Measurements from ENCODE around the gene COMMD8. TPM values are rescaled to one million over a fixed set of nuclear protein-coding genes. Genes with fewer than 3 reads are reported as not detected.
A peak's percentile ranks its signal among the peaks of the same experiment; 100 is the strongest.

COMMD8 gene
- total RNA-seq, 8 experiments from 2014 or later: 11.3 to 19.7 (median 16.3) TPM

GRCh38 chr4:47466056-47466785 lies 2.7 kb upstream of the COMMD8 start:
- 0 to 50% (median 29%) methylated on average over 1 to 2 of the region's 2 CpGs; no CpG with 5 or more reads in 3 of the 10 experiments for WGBS, 10 experiments
- peaks cover 0 to 15% of the 10 kb centered on the region in 2 donors for H3K4me1 ChIP-seq (replicated peaks in 1 of 2)
- H3K4me3 ChIP-seq: no peak overlapping the region
- ATAC-seq (replicated peaks in 6 of 8): peak in 1 of 8 experiments; percentile 7
- in situ Hi-C loops (cut with MboI; ENCODE audit: low pct_unique_long_range_greater_than_20kb in 2 of 9, low sequenced_read_pairs in 9 of 9, unreplicated experiment in 9 of 9): no loop called here
- H3K27ac ChIP-seq: no peak overlapping the region

GRCh38 chr4:47465004-47465403 lies 1.5 kb upstream of the COMMD8 start:
- Histone ChIP-seq H3K4me3 (no peak overlapping the region), H3K4me1 (replicated peaks in 1 of 2) (peaks cover 0 to 14% of the 10 kb centered on the region in 2 donors), H3K27ac (no peak overlapping the region)
- in situ Hi-C loops (cut with MboI; ENCODE audit: low pct_unique_long_range_greater_than_20kb in 2 of 9, low sequenced_read_pairs in 9 of 9, unreplicated experiment in 9 of 9): no loop called here
- 58 to 100% (median 83%) methylated on average over 1 to 2 of the region's 2 CpGs; no CpG with 5 or more reads in 2 of the 10 experiments for WGBS, 10 experiments
- no peak for ATAC-seq (replicated peaks in 6 of 8)

GRCh38 chr4:47462799-47463234 lies 685 bp downstream of the COMMD8 start:
- Histone ChIP-seq H3K27ac (peak overlapping the region; percentile 71 to 79), H3K4me3 (peak overlapping the region; percentile 64 to 97 (median 79)), H3K4me1 (replicated peaks in 1 of 2) (peaks cover 0 to 14% of the 10 kb centered on the region in 2 donors)
- peak in 3 of 8 experiments; percentile 1 to 3 (median 1) for ATAC-seq (replicated peaks in 6 of 8)
- WGBS, 10 experiments: 0 to 37% (median 8%) methylated on average over 2 to 6 of the region's 6 CpGs; no CpG with 5 or more reads in 3 of the 10 experiments
- in situ Hi-C loops (cut with MboI; ENCODE audit: low pct_unique_long_range_greater_than_20kb in 2 of 9, low sequenced_read_pairs in 9 of 9, unreplicated experiment in 9 of 9): no loop called here

GRCh38 chr4:47451657-47452056 lies 11.8 kb downstream of the COMMD8 start:
- ATAC-seq (replicated peaks in 6 of 8): peak in 1 of 8 experiments; percentile 62
- Histone ChIP-seq H3K4me1 (replicated peaks in 1 of 2) (no peaks in the 10 kb centered on the region), H3K4me3 (no peak overlapping the region), H3K27ac (no peak overlapping the region)
- in situ Hi-C loops (cut with MboI; ENCODE audit: low pct_unique_long_range_greater_than_20kb in 2 of 9, low sequenced_read_pairs in 9 of 9, unreplicated experiment in 9 of 9): no loop called here
- 20 to 100% (median 85%) methylated on average over 1 to 4 of the region's 4 CpGs; no CpG with 5 or more reads in 3 of the 10 experiments for WGBS, 10 experiments

GRCh38 chr4:47444031-47444430 lies 19.5 kb downstream of the COMMD8 start:
- H3K27ac ChIP-seq: no peak overlapping the region
- WGBS, 10 experiments: 73 to 100% (median 92%) methylated on average over 2 of the region's 2 CpGs; no CpG with 5 or more reads in 1 of the 10 experiments
- no peak for ATAC-seq (replicated peaks in 6 of 8)
- in situ Hi-C loops (cut with MboI; ENCODE audit: low pct_unique_long_range_greater_than_20kb in 2 of 9, low sequenced_read_pairs in 9 of 9, unreplicated experiment in 9 of 9): no loop called here
- H3K4me1 ChIP-seq (replicated peaks in 1 of 2): no peaks in the 10 kb centered on the region
- no peak overlapping the region for H3K4me3 ChIP-seq

GRCh38 chr4:47442980-47443379 lies 20.5 kb downstream of the COMMD8 start:
- no peak for ATAC-seq (replicated peaks in 6 of 8)
- in situ Hi-C loops (cut with MboI; ENCODE audit: low pct_unique_long_range_greater_than_20kb in 2 of 9, low sequenced_read_pairs in 9 of 9, unreplicated experiment in 9 of 9): no loop called here
- Histone ChIP-seq H3K4me1 (replicated peaks in 1 of 2) (no peaks in the 10 kb centered on the region), H3K4me3 (no peak overlapping the region), H3K27ac (no peak overlapping the region)
- 39 to 96% (median 83%) methylated on average over 1 to 5 of the region's 5 CpGs; no CpG with 5 or more reads in 2 of the 10 experiments for WGBS, 10 experiments

- Histone ChIP-seq H3K4me1 (replicated peaks in 1 of 2) (no peaks in the 10 kb centered on the region), H3K27ac (no peak overlapping the region), H3K4me3 (no peak overlapping the region)
- in situ Hi-C loops (cut with MboI; ENCODE audit: low pct_unique_long_range_greater_than_20kb in 2 of 9, low sequenced_read_pairs in 9 of 9, unreplicated experiment in 9 of 9): no loop called here
- no peak for ATAC-seq (replicated peaks in 6 of 8)
Measured at GRCh38 chr4:47434931-47435330, 28.6 kb downstream of the COMMD8 start.

- in situ Hi-C loops (cut with MboI; ENCODE audit: low pct_unique_long_range_greater_than_20kb in 2 of 9, low sequenced_read_pairs in 9 of 9, unreplicated experiment in 9 of 9): no loop called here
- Histone ChIP-seq H3K4me3 (no peak overlapping the region), H3K27ac (no peak overlapping the region), H3K4me1 (replicated peaks in 1 of 2) (peaks cover 0 to 6% of the 10 kb centered on the region in 2 donors)
- ATAC-seq (replicated peaks in 6 of 8): no peak
- 29 to 90% (median 54%) methylated on average over 1 of the region's 1 CpG; no CpG with 5 or more reads in 6 of the 10 experiments for WGBS, 10 experiments
Measured at GRCh38 chr4:47432749-47433148, 30.8 kb downstream of the COMMD8 start.

- Histone ChIP-seq H3K27ac (no peak overlapping the region), H3K4me3 (no peak overlapping the region), H3K4me1 (replicated peaks in 1 of 2) (peaks cover 0 to 17% of the 10 kb centered on the region in 2 donors)
- WGBS, 10 experiments: 0 to 93% (median 56%) methylated on average over 1 to 2 of the region's 2 CpGs; no CpG with 5 or more reads in 2 of the 10 experiments
- in situ Hi-C loops (cut with MboI; ENCODE audit: low pct_unique_long_range_greater_than_20kb in 2 of 9, low sequenced_read_pairs in 9 of 9, unreplicated experiment in 9 of 9): no loop called here
- ATAC-seq (replicated peaks in 6 of 8): peak in 4 of 8 experiments; percentile 34 to 80 (median 46)
Measured at GRCh38 chr4:47427935-47428334, 35.6 kb downstream of the COMMD8 start.

- Histone ChIP-seq H3K4me1 (replicated peaks in 1 of 2) (peaks cover 0 to 17% of the 10 kb centered on the region in 2 donors), H3K27ac (no peak overlapping the region), H3K4me3 (no peak overlapping the region)
- in situ Hi-C loops (cut with MboI; ENCODE audit: low pct_unique_long_range_greater_than_20kb in 2 of 9, low sequenced_read_pairs in 9 of 9, unreplicated experiment in 9 of 9): no loop called here
- ATAC-seq (replicated peaks in 6 of 8): no peak
- WGBS, 10 experiments: 0 to 97% (median 89%) methylated on average over 1 to 21 of the region's 25 CpGs; no CpG with 5 or more reads in 3 of the 10 experiments
Measured at GRCh38 chr4:47425628-47426027, 37.9 kb downstream of the COMMD8 start.

- WGBS, 10 experiments: 0 to 88% (median 60%) methylated on average over 1 to 2 of the region's 2 CpGs; no CpG with 5 or more reads in 1 of the 10 experiments
- no peak overlapping the region for H3K27ac ChIP-seq
- H3K4me1 ChIP-seq (replicated peaks in 1 of 2): peaks cover 0 to 2% of the 10 kb centered on the region in 2 donors
- ATAC-seq (replicated peaks in 6 of 8): no peak
- in situ Hi-C loops (cut with MboI; ENCODE audit: low pct_unique_long_range_greater_than_20kb in 2 of 9, low sequenced_read_pairs in 9 of 9, unreplicated experiment in 9 of 9): no loop called here
- no peak overlapping the region for H3K4me3 ChIP-seq
Measured at GRCh38 chr4:47419296-47419695, 44.2 kb downstream of the COMMD8 start.

GRCh38 chr4:47418147-47418546 lies 45.4 kb downstream of the COMMD8 start:
- in situ Hi-C loops (cut with MboI; ENCODE audit: low pct_unique_long_range_greater_than_20kb in 2 of 9, low sequenced_read_pairs in 9 of 9, unreplicated experiment in 9 of 9): no loop called here
- Histone ChIP-seq H3K27ac (no peak overlapping the region), H3K4me1 (replicated peaks in 1 of 2) (peaks cover 5 to 10% of the 10 kb centered on the region in 2 donors), H3K4me3 (no peak overlapping the region)
- 0 to 71% (median 40%) methylated on average over 1 to 2 of the region's 2 CpGs; no CpG with 5 or more reads in 3 of the 10 experiments for WGBS, 10 experiments
- no peak for ATAC-seq (replicated peaks in 6 of 8)

GRCh38 chr4:47415719-47416118 lies 47.8 kb downstream of the COMMD8 start:
- Histone ChIP-seq H3K27ac (no peak overlapping the region), H3K4me1 (replicated peaks in 1 of 2) (peaks cover 5 to 14% of the 10 kb centered on the region in 2 donors), H3K4me3 (no peak overlapping the region)
- in situ Hi-C loops (cut with MboI; ENCODE audit: low pct_unique_long_range_greater_than_20kb in 2 of 9, low sequenced_read_pairs in 9 of 9, unreplicated experiment in 9 of 9): no loop called here
- no peak for ATAC-seq (replicated peaks in 6 of 8)

All from motor neuron (in vitro differentiated cells).